ENCODE measurements around the gene GALNTL6.
"Not testable (repeated sequence)": the region's sequence is repeated elsewhere in the genome, so short reads cannot be mapped to it uniquely, and the experiment has no call there.

The GALNTL6 gene

GRCh38 chr4:172963498-172964294 lies 1150.5 kb downstream of the GALNTL6 start:
- DNase-seq = no peak

- DNase-seq = not testable (repeated sequence)
These were observed 1157.0 kb downstream of the GALNTL6 start for GRCh38 chr4:172970189-172970588.

GRCh38 chr4:172974586-172974985 lies 1161.4 kb downstream of the GALNTL6 start:
- DNase-seq = no peak

- DNase-seq = no peak
These were observed 1162.5 kb downstream of the GALNTL6 start for GRCh38 chr4:172975651-172976229.

DNA sequence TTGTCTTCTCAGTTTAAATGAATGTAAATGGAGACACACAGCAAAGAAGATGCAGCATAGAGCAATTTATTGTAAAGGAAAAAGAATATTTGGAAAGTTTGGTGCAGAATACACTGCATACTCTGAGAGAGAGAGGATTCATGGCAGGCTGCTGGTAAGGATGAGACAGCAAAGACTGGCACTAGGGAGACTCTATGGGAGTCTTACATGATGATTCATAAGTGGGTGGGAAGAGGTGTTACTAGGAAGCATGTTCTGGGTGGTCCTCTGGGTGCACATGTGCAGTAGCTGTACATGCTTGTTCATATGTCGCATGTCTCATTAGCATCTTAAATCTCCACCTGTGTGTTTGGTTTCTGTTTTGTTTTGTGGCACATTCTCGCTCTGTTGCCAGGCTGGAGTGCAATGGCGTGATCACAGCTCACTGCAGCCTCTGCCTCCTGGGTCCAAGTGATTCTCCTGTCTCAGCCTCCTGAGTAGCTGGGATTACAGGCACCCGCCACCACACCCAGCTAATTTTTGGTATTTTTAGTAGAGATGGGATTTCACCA lies 1164.4 kb downstream of the GALNTL6 start:
- not testable (repeated sequence) for DNase-seq

- DNase-seq = no peak
These were observed 1165.6 kb downstream of the GALNTL6 start for GRCh38 chr4:172978848-172979247.

DNA sequence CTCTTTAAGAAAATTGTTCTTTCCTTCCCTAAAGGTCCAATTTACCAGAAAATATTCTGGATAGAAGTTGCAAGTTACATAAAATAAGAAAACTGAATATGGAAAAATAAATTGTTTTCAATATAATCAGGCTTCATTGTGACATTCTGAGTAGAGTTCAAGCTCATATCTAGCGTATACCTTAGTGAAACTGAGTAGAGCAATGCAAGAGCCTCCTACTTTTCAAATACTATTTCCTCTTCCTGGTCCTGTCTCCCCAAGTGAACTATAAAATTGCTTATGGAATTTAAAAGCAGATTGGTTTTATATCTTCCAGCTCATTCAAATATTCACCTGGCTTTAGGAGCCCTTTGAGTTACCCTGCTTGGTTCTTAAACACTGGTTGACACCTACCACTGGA lies 1166.1 kb downstream of the GALNTL6 start:
- DNase-seq = no peak

DNA sequence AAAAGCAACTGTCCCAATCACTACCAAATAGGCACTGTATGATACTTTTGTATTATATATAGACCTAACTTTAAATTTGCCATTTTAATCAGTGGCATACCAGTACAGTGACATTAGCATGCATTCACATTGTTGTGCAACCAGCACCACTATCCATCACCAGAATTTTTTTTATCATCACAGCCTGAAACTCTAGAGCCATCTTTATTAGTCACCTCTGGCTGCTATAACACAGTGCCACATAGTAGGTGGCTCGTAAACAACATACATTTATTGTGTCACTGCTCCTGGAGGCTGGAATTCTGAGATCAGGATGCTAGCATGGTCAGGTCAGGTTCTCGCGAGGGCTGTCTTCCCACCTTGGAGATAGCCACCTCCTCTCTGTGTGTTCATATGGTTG lies 1167.0 kb downstream of the GALNTL6 start:
- DNase-seq = no peak

GRCh38 chr4:172982151-172982590 lies 1169.0 kb downstream of the GALNTL6 start:
- DNase-seq = no peak

GRCh38 chr4:172983014-172983413 lies 1169.8 kb downstream of the GALNTL6 start:
- DNase-seq = no peak

DNA sequence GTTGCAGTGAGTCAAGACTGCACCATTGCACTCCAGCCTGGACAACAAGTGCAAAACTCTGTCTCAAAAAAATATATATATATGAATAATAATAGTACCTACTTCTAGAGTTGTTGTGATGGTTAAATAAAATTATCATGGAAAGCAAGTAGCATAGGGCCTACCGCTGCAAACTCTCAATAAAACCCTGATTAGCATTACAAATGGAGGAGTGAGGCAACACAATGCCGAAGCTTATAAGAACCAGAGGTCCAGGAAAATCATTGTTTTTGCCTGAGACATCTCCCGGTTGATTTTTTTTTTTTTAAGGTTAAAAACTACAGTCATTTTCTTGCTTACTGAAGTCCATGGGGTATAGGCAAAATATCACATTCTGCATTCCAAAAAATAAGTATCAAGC lies 1170.4 kb downstream of the GALNTL6 start:
- DNase-seq = no peak

DNA sequence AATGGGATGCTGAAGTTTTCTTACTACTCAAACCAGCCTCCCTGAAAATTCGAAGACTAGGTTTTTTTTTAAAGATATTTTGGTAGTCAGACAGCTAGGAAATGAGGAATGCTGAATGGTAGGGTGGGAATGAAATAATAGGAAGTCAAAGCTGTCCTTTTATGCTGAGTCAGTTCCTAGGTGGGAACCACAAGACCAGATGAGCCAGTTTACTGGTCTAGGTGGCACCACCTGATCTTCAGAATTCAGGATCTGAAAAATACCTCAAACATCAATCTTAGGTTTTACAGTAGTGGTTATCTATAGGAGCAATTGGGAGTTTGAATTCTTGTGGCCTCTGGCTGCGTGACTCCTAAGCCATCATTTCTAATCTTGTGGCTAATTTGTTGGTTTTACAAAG lies 1172.3 kb downstream of the GALNTL6 start:
- DNase-seq = no peak

GRCh38 chr4:172986114-172986513 lies 1172.9 kb downstream of the GALNTL6 start:
- DNase-seq = no peak

GRCh38 chr4:172989984-172990820 lies 1177.0 kb downstream of the GALNTL6 start:
- no peak for DNase-seq

DNA sequence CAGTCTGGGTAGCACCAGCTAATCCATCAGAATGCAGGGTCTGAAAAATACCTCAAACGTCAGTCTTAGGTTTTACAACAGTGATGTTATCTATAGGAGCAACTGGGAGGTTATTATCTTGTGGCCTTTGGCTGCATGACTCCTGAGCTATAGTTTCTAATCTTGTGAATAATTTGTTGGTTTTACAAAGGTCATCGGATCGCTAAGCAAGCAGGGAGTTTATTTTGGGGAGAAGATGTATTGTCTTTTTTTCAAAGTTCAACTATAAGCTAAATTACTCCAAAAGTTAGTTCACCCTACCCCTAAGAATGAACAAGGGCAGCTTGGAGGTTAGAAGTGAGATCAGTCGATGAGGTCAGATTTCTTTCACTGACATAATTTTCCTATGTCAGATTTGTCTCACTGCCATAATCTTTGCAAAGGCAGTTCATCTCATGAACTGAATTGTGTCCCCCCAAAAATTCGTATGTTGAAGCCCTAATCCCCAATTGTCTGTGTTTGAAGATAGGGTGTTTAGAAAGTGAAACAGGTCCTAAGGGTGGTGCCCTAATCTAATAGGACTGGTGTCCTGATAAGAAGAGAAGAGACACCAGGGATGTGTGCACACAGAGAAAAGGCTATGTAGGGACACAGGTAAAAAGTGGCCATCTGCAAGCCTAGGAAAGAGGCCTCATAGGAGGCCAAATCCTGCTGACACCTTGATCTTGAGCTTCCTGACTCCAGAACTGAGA lies 1179.6 kb downstream of the GALNTL6 start:
- DNase-seq = no peak

DNA sequence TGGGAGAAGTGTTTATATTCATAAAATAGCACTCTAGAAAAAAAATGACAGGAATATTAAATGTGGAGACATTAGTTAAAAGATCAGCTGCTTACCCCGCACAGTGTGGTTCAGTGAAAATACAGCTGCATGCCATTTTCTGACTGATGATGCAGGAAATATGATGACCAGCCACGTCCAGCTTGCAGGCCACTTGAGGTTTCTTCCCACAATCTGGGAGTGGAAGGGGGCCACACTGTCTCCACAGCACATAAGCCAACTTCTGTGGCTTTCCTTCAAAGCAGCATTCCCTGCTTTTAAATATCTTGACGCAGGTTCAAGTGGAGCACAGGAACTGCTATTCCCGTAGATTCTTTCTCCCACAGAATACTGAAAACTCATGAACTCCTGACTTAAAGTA lies 1182.0 kb downstream of the GALNTL6 start:
- no peak for DNase-seq

GRCh38 chr4:172995704-172996103 lies 1182.5 kb downstream of the GALNTL6 start:
- no peak for DNase-seq

DNA sequence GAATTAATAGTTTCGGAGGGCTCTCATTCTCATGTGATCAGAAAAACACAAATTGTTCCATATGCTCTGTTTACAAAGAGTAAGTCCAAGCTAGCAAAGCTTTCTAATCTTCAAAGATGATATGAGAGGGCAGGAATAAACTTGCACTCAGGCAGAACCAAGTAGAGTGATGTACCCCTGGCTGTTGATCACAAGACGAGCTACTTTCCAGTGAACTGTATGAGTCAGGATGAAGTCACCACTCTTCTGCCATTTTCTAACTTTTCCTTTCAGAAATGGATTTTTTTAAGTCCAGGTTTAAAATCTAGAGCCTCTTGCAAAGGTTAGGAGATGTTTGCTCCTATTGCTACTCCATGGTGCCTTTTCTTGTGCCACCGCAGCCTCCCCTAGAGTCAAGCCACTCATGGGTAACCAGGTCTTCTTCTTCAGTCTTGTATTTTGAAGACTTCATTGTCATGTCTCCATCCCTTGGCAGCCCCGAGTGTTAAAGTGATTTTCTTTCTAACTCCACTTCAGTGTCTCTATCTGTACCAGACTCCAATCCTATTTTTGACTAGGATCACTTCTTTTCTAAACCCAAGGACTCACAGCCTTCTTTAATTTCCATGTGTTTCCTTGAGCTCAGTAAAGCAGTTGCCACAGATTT lies 1183.5 kb downstream of the GALNTL6 start:
- no peak for DNase-seq

DNA sequence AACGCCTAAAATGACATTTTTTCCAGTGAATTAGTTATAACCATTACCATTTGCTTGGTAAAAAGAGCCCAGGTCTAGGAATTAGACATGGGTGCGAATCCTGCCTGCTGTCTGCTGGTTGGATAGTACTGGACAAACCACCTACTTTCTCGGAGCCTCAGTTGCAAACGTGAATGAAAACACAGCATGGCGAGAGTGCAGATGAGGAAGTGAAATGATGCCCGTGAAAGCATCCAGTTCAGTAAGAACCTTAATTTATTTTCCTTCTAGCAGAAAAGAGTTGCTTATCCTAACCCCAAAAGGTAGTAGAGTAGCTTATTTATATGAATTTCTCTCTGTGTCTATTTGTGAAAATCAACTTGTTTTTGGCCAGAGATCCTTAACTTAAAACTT lies 1184.0 kb downstream of the GALNTL6 start:
- no peak for DNase-seq

GRCh38 chr4:172997856-172998255 lies 1184.7 kb downstream of the GALNTL6 start:
- DNase-seq = no peak

GRCh38 chr4:172998527-172999469 lies 1185.6 kb downstream of the GALNTL6 start:
- DNase-seq = peak; percentile 12
